ENCODE data around the gene CLP1. TPM values are rescaled to one million over a fixed set of nuclear protein-coding genes. Genes with fewer than 3 reads are reported as not detected.

Gene CLP1
- total and polyA plus RNA-seq, 10 of the 15 experiments (the other 5 are each of a cell fraction or from before 2014, with no cell fraction given) = 19.9 to 45.7 (median 27.8) TPM

- Histone ChIP-seq H3K27me3 (replicated peaks in 1 of 2; ENCODE audit: control insufficient read depth in 2 of 2, insufficient read depth in 2 of 2, low read length in 1 of 2) (peaks cover 12 to 17% of the 10 kb centered on the region in 2 experiments), H3K4me2 (ENCODE audit: control insufficient read depth, insufficient read depth) (peak overlapping the region; percentile 75), H3K4me1 (ENCODE audit: control insufficient read depth, insufficient read depth, low read length) (peaks cover 12% of the 10 kb centered on the region), H3K9ac (ENCODE audit: control insufficient read depth, insufficient read depth, low read length) (no peak overlapping the region), H3K4me3 (peak overlapping the region; percentile 60; the same call in 1 of the 2 replicates), H3K79me2 (ENCODE audit: control insufficient read depth, insufficient read depth, low read length) (no peaks in the 10 kb centered on the region), H3K27ac (ENCODE audit: control insufficient read depth, insufficient read depth) (no peak overlapping the region), H3K36me3 (ENCODE audit: control insufficient read depth in 2 of 2, insufficient read depth in 2 of 2, low read length in 1 of 2) (no peaks in the 10 kb centered on the region), H3K9me3 (replicated peaks; ENCODE audit: control insufficient read depth, insufficient read depth, low read length) (no peaks in the 10 kb centered on the region), H2AFZ (ENCODE audit: control insufficient read depth, low read depth, low read length) (no peak overlapping the region), H4K20me1 (ENCODE audit: control insufficient read depth, insufficient read depth) (no peaks in the 10 kb centered on the region)
- 13% methylated on average over 16 of the region's 23 CpGs for WGBS (ENCODE audit: insufficient coverage, insufficient replicate concordance, low lambda C conversion rate, missing lambda C conversion rate)
- DNase-seq (ENCODE audit: low read depth, low spot score) = no peak
- intact Hi-C loops (cut with micrococcal nuclease; ENCODE audit: unreplicated experiment) (no loop called here), in situ Hi-C loops (cut with MboI) (no loop called here)
- no peak for ATAC-seq
- no TSS peak for BruUV-seq (replicated peaks)
- RAD21 ChIA-PET (ENCODE audit: unreplicated experiment) = interaction anchor here (0.7 to 1.2 kb wide), 2 partner anchors 66 to 634 kb away, joined by 3 to 4 read pairs; no protein-coding TSS in a partner anchor
- no peak for FAIRE-seq
- SMC1A ChIA-PET (ENCODE audit: uncharacterized antibody, unreplicated experiment) = interaction anchor here (1.0 to 2.1 kb wide), 2 partner anchors 8 to 81 kb away, joined by 3 to 6 read pairs; partner anchors contain the start of gene UBE2L6
- POLR2A ChIA-PET = interaction anchor here (0.7 to 1.0 kb wide), 2 partner anchors 10 to 13 kb away, joined by 3 to 10 read pairs; no protein-coding TSS in a partner anchor
- CTCF ChIA-PET = interaction anchor here (0.7 to 13.9 kb wide), 10 partner anchors 9 to 326 kb away, joined by 3 to 319 read pairs (median 4); partner anchors contain the start of gene UBE2L6
- peak; percentile 92; the same call in 1 of the 2 replicates for TF ChIP-seq CHD1 (IDR thresholded peaks at IDR 0.05; ENCODE audit: low read depth, low read length)
- peak; percentile 35; the same call in 1 of the 2 replicates for TF ChIP-seq IKZF1 (conservative IDR thresholded peaks at IDR 0.05)
- no peak for TF ChIP-seq NBN (IDR thresholded peaks at IDR 0.05)
- peak; percentile 29; the same call in 1 of the 2 replicates for TF ChIP-seq PKNOX1 (IDR thresholded peaks at IDR 0.05)
- TF ChIP-seq ZBTB40 (IDR thresholded peaks at IDR 0.05; ENCODE audit: borderline replicate concordance) = no peak
- peak; percentile 17; the same call in 1 of the 2 replicates for TF ChIP-seq MLLT1 (IDR thresholded peaks at IDR 0.05)
- TF ChIP-seq BCLAF1 (IDR thresholded peaks at IDR 0.05) = peak; percentile 79
- no peak for TF ChIP-seq POU2F2 (IDR thresholded peaks at IDR 0.05; ENCODE audit: borderline replicate concordance, low read depth, low read length)
- no peak for TF ChIP-seq POLR2AphosphoS2 (IDR thresholded peaks at IDR 0.05; ENCODE audit: low read depth, low read length)
- no peak for TF ChIP-seq USF1 (IDR thresholded peaks at IDR 0.05; ENCODE audit: borderline replicate concordance, extremely low read length, insufficient read depth, low read depth, low read length)
Measured at GRCh38 chr11:57648801-57649735, 8.5 kb upstream of the CLP1 start.
